HG03039 (cell line): ENCODE data around the gene ZNF467.

ENCODE experiments used
- ATAC-seq: cut with Tn5 transposase; IDR thresholded peaks from one replicate; pipeline ENCODE4 v1.9.1; 2021; ENCODE audit warnings: mild to moderate bottlenecking, moderate library complexity; ENCODE audit not compliant: unreplicated experiment

Gene ZNF467

DNA sequence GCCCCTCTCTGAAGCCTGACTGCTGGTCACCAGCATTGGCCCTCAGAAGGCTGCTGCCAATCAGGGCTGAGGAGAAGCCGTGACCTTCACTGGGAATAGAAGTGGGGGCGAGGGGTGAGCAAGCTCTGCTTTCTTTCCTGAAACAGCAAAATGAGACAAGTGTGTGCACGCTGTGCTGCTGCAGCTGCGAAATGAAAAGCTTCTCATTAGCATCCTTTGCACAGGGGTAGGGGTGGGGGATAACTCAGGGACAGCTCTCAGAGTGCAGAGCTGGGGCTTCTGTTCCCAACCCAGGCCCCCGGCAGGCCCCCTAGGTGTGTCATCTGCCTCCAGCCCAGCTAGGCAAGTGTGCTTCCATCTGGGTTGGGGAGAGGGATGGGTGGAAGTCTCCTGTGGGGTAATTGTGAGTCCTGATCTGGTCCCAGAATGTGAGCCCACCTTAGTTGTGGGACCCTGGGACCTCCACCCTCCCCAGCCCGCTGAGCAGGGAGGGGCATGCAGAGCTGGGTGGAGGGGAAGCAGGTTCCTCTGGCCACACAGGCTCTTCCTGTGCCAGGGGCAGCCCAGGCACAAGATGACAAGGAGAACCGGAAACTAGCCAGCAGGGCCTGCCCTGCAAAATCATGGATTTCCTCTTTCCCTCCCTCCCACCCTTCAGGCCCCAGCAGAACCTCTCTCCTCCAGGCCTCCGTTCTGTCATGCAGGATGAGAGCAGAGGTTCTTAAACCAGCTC lies 22.2 kb downstream of the ZNF467 start:
- no peak for ATAC-seq

DNA sequence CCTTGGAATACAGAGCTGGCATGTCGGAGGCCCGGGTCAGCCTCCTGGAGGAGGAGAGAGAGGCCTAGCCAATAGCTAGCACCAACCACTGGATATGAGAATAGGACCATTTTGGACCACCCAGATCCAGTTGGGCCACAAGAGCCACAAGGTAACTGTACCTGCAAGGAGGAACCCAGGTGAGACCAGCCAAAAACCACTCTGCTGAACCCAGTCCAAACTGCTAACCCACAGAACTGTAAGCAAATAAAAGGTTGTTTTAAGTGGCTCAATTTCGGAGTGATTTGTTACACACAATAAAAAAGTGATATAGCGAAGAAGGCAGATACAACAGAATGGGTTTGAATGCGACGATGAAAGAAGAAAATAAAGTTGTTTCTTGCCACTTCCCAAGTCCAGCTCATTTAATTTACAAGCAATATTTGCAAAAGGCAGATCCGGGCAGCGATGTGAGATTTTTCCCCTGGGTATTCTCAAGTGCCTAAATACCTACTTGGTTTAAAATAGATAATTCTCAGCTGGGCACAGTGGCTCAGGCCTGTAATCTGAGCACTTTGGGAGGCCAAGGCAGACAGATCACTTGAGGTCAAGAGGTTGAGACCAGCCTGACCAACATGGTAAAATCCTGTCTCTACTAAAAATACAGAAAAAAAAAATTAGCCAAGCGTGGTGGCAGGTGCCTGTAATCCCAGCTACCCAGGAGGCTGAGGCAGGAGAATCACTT lies 23.1 kb downstream of the ZNF467 start:
- no peak for ATAC-seq

DNA sequence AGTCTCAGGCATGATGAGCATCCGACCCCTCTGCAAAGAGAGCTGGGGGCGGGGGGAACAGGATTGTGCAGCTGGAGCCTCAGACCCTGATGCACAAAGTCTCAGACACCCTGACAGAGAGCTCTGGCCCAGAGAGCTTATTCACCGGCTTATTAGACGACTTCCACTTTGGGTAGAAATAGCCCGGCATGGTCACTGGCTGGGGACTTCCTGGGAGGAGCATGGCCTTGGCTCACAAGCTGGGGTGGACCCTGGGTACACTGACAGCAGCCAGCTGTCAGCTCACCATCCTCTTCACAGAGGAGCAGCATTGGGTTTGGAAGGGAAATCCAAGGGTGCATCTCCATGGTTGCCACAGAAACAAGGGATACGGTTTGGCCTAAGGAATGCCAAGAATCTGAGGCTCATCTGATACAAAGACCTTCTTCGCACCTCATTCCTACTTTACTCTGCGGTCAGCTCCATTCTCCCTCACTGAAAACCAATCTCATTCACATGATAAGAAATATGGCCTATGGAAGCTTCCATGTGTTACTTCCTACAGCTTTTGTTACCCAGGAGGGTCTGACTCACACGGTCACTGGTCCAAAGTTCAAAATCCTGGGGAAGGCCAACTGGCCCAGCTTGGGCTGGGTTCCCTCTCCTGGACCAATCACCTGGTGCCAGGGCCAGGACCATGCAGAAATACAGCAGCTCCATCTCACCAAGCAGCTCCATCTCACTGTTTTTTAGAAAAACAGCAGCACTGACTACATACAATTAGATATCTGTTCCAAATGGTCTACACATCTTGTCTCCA lies 25.1 kb downstream of the ZNF467 start:
- no peak for ATAC-seq

DNA sequence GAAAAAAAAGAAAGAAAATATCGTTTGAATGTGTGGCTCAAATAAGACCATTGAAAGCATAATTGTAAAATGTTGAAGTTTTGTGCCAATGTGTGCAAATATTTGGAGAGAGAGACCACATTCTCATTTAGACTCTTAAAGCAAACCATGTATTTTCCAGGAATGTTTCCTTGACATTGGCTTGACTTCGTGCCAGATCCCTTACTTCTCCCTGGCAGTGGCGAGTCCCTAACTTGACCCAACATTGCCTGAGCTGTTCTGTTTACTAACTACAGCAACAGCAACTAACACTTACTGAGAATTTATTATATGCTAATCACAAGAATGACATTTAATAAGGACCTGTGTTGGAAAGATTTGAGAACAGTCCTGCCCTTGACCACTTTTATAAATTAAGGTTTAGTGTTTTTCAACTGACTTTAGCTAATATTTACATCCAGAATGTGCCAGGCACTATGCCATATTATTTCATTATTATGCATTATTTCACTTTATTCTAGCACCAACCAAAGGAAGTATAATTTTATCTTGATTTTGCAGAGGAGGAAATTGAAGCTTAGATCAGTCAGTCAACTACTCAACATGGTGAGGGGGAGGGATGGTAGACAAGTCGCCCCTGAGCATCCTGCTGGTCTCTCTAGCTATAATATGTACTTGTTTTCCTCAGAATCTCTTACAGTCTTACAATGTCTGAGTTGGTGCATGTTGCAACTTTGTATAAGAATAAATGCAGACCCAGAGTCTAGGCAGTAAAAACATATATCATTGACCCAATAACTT lies 29.7 kb downstream of the ZNF467 start:
- ATAC-seq = no peak

DNA sequence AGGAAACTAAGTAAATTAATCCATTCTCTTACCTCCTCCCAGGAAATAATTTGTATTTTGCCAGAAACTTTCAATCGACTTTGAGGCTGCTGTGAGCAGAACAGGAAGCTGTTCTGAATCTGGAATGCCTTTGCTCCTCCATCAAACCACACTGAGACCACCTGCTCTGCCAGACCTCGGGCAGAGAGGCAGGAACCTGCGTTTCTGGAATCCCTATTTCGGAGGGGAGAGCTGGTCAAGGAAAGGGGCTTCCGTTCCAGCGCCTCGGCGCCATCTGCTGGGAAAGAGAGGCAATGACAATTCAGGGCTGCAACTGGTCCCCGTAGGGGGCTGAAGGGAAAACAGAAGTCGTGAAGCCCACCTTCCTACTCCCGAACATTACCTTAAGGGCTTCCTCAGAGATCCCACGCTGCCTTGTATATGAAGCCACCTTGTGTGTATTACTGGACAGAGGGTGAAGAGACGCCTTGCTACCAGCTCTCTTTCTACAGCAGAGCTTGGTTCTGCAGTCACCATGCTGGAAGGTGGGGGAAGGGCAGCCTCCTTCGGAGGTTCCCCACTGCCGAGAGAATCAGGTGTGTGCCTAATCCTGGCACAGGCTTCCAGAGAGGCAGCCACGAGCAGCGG lies 31.2 kb downstream of the ZNF467 start:
- ATAC-seq = peak; percentile 78

DNA sequence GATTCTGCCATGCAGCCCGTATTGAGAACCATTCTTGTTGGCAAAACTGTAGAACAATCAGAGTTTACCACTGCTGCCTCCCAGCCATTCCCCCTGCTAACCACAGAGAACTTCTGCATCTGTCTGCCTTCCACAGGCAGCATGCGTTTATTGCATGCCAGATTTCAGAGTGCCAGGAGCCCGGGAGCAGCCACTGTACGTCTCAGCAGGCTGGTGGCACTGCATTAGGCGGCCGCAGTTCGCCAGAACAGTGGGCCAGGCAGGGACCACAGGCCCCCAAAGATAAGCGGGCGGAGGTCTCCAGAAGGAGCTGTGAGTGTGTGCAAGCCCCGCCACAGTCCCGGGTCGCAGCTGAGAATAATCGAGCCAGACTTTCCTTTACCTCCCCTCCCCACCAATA lies 31.8 kb downstream of the ZNF467 start:
- no peak for ATAC-seq

DNA sequence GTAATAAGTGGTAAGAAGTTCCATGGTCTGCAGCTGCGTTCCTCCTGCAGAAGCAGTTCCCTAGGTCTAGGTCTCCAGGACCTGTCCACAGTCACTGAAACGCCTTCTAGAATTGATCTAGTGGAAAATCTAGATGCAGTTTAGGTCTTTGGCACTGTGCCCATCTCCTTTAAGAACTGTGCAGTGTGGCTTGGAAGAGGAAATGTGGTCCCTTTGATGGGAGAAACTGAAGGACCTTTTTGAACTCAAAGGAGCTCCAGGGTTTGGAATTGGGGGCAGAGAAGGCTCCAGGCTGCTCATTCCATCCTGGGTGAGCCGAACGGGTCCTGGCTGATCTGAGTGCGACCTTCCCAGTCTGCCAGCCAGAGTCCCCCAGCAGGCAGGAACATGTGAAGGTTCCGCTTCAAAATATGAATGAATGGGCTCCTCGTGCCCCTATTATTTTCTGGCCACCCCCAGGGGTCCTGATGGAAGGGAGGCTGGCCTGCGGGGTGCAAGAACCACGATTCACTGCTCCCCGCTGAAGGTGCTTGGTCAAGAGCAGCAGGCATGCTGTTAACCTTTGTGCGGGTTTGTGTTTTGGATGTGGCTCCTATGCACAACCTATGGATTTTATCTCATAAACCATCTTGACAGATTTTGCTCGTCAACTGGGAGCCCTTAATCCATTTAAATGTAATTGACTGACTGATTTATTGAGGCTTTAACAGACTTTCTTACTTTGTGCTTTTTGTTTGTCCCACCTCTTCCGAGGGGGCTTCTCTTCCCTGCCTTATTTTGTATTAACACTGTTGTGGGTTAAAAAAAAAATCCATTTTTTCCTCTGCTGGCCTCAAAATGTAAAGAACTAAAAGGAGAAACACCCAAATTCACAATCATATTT lies 36.7 kb downstream of the ZNF467 start:
- ATAC-seq = no peak

DNA sequence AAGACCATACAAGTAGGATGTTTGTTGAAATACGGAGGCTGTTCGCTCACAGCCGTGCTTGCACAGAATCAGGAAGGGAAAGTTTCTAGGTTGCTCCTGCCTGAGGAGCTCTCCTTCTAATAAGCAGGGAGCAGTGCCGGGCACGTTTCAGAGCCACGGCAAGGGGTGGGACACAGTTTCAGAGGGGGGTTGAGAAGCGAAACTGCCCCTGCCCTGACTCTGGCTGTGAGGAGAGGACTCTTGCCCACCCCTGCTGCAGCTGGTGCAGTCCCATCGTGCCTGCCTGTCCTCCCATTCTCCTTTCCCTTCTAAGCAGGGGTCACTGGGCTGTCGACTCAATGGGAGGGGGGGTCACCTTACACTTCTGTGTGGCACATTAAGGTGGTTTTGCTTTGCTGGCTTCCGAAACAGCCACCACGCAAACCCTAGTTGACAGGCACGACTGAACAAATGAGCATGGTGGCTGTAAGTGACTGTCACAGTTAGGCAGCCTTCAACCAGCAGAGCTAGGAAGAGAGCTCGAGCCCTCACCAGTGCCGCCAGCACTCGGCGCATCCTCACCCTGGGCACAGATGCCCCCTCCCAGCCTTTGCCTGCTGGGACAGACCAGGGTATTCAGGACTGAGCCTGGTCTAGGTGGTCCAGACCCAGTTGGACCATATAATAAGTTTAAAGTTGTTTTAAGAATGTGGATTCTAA lies 37.5 kb downstream of the ZNF467 start:
- ATAC-seq = no peak

DNA sequence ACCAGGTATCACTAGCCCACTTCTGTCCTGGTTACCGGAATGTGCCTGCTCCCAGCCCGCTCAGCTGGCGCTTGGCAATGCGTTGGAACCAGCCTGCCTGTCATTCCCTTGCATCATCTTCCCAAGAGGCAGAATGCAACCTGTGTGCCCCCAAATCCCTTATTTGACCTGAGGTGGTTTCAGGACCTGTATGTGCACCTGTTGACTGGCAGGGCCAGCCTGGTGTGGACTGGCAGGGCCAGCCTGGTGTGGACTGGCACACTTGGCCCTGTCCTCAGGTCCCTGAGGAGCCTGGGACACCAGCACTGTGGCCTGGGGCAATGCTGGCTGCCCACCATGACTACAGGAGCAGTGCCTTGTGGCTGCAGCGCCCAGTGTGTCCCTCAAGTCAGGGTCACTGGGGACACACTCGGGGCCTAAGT lies 38.2 kb downstream of the ZNF467 start:
- no peak for ATAC-seq

DNA sequence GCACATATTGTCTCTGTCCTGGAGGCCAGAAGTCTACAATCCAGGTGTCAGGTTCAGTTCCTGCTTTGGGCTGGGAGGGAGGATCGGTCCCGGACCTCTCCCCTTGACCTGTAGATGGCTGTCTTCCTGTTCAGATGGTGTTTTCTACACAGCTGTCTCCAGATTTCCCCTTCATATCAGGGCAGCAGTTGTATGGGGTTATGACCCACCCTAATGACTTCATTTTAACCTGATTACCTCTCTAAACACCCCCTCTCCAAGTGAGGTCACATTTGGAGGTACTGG lies 38.7 kb downstream of the ZNF467 start:
- no peak for ATAC-seq

DNA sequence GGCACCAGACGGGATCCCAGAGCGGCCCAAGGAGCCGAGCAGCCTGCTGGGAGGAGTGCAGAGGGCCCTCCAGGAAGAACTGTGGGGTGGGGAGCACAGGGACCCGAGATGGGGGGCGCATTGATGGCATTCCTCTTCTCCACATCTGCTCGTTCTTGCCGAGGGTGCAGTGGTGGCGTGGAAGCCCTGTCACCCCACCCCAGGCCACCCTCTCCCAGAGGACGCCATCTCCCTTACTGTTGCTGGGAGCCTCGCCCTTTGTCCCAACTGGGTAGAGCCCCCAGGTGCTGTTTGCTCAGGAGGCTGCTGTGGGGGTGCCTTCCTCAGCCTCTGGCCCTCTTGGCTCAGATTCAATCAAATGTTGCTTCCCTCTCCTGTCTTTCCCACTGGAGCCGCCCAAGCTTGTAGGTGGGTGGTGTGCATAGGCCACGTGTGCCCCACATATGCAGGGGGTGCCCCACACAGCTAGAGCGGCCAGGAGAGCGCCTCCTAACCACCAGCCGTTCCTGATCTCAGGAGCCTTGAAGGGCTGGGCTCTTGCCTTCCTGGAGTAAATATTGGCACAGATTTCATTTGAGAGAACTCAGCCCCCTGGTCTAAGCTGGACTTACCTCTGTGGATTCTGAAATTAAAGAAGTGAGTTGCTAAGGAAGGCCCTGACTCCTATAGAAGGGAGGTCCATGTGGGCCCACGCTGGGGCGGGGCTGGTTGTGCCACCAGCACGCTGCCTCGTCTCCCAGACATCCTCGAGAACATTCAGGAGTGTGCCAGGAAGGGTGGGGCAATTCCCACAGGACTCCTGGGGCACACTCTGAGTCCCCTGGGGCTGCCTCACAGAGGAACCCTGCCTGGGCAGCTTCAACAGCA lies 39.2 kb downstream of the ZNF467 start:
- ATAC-seq = no peak

DNA sequence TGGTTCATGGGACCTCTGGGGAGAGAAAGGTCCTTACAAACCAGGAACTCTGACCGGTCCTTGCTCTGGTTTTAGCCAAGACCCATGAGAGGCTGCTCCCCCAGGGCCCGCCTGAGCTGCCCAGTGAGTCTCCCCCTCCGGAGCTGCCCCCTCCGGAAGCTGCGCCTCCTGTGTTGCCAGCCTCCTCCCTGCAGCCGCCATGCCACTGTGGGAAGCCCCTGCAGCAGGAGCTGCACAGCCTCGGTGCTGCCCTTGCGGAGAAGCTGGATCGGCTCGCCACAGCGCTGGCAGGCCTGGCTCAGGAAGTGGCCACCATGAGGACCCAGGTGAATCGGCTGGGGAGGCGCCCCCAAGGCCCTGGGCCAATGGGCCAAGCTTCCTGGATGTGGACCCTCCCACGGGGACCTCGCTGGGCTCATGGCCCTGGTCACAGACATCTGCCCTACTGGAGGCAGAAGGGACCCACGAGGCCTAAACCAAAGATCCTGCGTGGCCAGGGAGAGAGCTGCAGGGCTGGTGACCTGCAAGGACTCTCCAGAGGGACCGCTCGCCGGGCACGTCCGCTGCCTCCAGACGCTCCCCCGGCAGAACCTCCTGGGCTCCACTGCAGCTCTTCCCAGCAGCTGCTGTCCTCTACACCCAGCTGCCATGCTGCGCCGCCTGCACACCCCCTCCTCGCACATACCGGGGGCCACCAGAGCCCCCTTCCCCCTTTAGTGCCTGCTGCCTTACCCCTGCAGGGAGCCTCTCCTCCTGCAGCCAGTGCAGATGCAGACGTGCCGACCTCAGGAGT lies 40.1 kb downstream of the ZNF467 start:
- no peak for ATAC-seq

DNA sequence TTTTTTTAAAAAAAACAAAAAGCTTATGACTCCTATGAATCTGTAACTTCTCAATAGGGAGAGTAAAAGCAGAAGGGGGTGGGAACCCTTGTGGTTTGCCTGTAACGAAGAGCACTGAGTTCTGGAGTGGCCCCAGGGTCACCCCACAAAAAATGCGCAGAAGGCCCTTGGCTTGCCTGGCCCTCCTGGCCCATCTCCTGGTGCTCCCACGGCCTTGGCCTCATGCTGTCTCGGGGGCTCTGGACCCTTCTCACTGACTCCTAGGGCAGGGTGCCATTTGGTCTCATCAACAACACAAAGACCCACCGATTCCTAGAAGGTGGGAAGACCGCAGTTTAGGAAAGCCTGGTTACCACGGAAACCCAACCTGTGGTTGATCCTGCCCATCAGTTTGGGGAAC lies 40.8 kb downstream of the ZNF467 start:
- no peak for ATAC-seq

DNA sequence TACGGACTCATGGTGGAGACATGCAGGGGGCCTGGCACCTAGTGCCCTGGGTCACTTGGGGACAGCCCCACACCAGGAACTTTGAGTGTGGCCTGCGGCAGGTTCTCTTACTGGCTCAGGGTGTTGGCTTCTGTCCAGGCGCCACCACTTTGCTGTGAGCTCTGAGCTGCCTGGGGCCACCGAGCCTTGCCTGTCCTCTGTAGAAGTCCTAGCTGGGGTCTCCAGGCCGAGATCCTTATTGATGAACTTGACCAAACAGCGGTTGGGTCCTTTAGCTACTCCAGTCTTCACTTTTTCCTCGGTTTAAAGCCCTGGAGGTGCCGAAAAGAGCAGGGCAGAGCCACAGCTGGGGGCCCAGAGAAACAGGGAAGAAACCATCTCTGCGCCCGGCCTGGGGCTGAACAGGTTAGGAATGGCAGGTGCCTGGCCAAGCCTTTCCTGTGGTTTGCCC lies 41.3 kb downstream of the ZNF467 start:
- no peak for ATAC-seq

DNA sequence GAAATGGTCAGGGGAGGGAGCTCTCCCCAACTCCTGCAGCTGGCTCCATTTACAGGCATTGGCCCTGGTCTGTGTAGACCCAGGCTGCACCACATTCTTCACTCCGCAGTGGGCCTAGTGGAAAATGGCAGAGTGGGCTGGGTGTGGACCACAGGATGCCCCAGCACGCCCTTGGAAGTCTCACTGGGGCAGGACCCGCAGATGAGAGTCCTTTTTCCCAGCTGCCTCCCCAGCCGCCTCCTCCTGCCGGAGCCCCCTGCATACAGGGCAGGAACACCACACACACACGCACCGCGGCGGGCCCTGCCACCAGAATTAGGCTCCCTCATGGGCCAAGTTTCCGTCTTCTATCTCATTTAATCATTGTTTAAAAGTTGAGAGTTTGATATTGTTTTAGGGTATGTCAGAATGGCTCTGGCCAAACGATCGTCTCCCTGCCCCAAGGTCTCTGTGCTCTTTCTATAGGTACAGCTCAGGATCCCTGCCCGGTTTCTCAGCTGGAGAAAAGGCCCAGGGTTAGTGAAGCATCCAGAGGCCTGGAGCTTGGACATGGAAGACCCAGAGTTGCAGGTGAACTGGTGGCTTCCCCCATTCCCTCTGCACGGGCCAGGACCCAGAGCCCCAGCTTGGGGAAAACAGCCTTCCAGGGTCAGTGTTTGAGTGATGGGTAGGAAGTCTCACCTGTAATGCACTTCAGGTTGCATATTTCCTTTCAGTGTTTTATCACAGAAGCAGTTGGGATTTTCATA lies 42.0 kb downstream of the ZNF467 start:
- ATAC-seq = no peak

DNA sequence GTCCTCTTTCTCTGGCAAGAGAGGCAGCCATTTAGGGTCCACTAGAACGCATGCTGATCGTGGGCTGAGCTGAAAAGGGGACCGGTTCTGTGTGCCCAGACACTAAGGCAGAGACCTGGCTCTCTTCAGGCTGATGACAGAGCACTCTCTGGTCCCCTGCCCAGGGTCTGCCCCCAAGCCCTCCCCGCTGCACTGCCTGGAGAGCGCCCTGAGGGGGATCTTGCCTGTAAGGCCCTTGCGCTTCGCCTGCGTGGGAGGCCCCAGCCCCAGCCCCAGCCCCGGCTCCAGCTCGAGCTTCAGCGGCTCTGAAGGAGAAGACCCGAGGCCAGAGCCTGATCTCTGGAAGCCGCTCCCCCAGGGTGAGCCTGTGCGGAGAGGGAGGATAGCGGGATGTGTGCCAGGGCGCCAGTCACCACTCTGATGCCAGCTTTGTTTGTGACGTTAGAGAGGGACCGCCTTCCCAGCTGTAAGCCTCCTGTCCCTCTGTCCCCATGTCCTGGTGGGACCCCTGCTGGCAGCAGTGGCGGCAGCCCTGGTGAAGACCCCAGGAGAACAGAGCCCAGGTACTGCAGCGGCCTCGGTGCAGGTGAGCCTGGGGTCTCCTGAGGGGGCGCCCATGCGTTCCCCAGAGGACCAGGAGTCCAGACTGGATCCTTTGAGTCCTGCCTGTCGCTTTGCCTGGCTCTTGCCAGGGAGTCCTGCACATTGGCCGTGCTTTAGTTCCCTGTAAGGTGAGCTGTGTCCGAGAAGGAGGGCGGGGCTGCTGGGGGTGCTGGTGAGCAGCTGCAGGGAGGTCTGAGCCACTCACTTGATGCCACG lies 43.2 kb downstream of the ZNF467 start:
- ATAC-seq = no peak
